HepG2 (cell line): ENCODE results near the gene TMEM269. TPM values are rescaled to one million over a fixed set of nuclear protein-coding genes. Genes with fewer than 3 reads are reported as not detected.

Experiments used
- ARID2 ChIP-seq: sonication (generic); formaldehyde crosslinking; IDR thresholded peaks from 2 replicates; pipeline ENCODE4 v1.8.1; 2022; ENCODE audit warnings: mild to moderate bottlenecking, missing genetic modification reagents, borderline replicate concordance
- HMGXB4 ChIP-seq, 2 experiments: sonication (generic) in 1 of 2; formaldehyde crosslinking in 1 of 2; IDR thresholded peaks; 2 replicates each; pipeline versions ENCODE4 v1.4.0 to v1.6.1; 2018 to 2020; ENCODE audit warnings: missing genetic modification reagents in 2 of 2, borderline replicate concordance in 1 of 2, low read depth in 1 of 2, mild to moderate bottlenecking in 1 of 2, missing biosample characterization in 1 of 2
- HNF4G ChIP-seq, 2 experiments: sonication (generic) in 1 of 2; formaldehyde crosslinking in 1 of 2; IDR thresholded peaks; 2 replicates each; pipeline versions ENCODE4 v1.4.0 to v1.6.1; 2011 to 2020; ENCODE audit warnings: borderline replicate concordance in 2 of 2, low read depth in 2 of 2, mild to moderate bottlenecking in 2 of 2, low read length in 1 of 2, missing genetic modification reagents in 1 of 2, moderate library complexity in 1 of 2
- HOXA5 ChIP-seq: sonication (generic); formaldehyde crosslinking; IDR thresholded peaks from 2 replicates; pipeline ENCODE4 v1.4.0; 2020; ENCODE audit warnings: missing genetic modification reagents
- POGZ ChIP-seq: sonication (generic); formaldehyde crosslinking; IDR thresholded peaks from 2 replicates; pipeline ENCODE4 v1.4.0; 2020; ENCODE audit warnings: mild to moderate bottlenecking, missing genetic modification reagents
- POLR2A ChIP-seq, 2 experiments: IDR thresholded peaks; 2 replicates each; pipeline ENCODE4 v1.6.1; 2011; ENCODE audit warnings: low read depth in 2 of 2, low read length in 2 of 2, mild to moderate bottlenecking in 1 of 2, moderate library complexity in 1 of 2; ENCODE audit not compliant: insufficient read depth in 1 of 2
- TGIF2 ChIP-seq: IDR thresholded peaks from 2 replicates; pipeline ENCODE4 v1.6.1; 2016; ENCODE audit warnings: control low read depth, missing compliant biosample characterization
- ZBTB10 ChIP-seq: sonication (generic); formaldehyde crosslinking; IDR thresholded peaks from 2 replicates; pipeline ENCODE4 v1.4.0; 2020; ENCODE audit warnings: missing genetic modification reagents, borderline replicate concordance
- ZEB1 ChIP-seq: IDR thresholded peaks from 2 replicates; pipeline ENCODE4 v1.6.1; 2012; ENCODE audit warnings: mild to moderate bottlenecking, low read depth, inconsistent platforms; ENCODE audit not compliant: insufficient replicate concordance
- ZFP91 ChIP-seq: sonication (generic); formaldehyde crosslinking; IDR thresholded peaks from 2 replicates; pipeline ENCODE4 v1.9.0; 2022; ENCODE audit warnings: missing genetic modification reagents, mild to moderate bottlenecking, borderline replicate concordance
- ZFX ChIP-seq: sonication (generic); formaldehyde crosslinking; IDR thresholded peaks from 2 replicates; pipeline ENCODE4 v1.4.0; 2020; ENCODE audit warnings: mild to moderate bottlenecking, low read depth, missing genetic modification reagents, moderate library complexity
- ZNF687 ChIP-seq: sonication (generic); formaldehyde crosslinking; IDR thresholded peaks from 2 replicates; pipeline ENCODE4 v1.5.1; 2020; ENCODE audit warnings: mild to moderate bottlenecking, missing genetic modification reagents, moderate library complexity
- ZNF800 ChIP-seq: sonication (generic); formaldehyde crosslinking; IDR thresholded peaks from 2 replicates; pipeline ENCODE4 v1.4.0; 2020; ENCODE audit warnings: missing genetic modification reagents
- polyA plus RNA-seq, 8 experiments: library from polyadenylated mRNA; depleted of rRNA in 3 of 8; stranded (reverse) in 7 of 8; unstranded in 1 of 8; fragments of >200 nt; fragmentation: Illumina TruSeq in 4 of 8; extraction: Trizol in 4 of 8; gene quantifications; 2 replicates each; pipeline versions ENCODE4 v1.2.1 to v1.2.3, GENCODE V29; 2011 to 2016; ENCODE audit warnings: low read depth in 4 of 8, missing spikeins in 1 of 8, mixed read lengths in 1 of 8; ENCODE audit not compliant: insufficient read depth in 1 of 8
- total RNA-seq, 5 experiments: library from RNA; depleted of rRNA; stranded (reverse); fragments of >200 nt; fragmentation: Illumina TruSeq; extraction: Trizol; gene quantifications; 2 replicates each; pipeline ENCODE4 v1.2.3, GENCODE V29; 2016; ENCODE audit warnings: low read depth in 1 of 5

Gene TMEM269
- total and polyA plus RNA-seq, 2 of the 13 experiments (the other 11 are each of a cell fraction or from before 2014, with no cell fraction given) = 0.15 to 0.21 TPM

GRCh38 chr1:42739753-42740700 is 44.8 kb upstream of the TMEM269 start, which contains the start of gene CLDN19 (continued):
- TF ChIP-seq ZNF800 (CRISPR knock-in tag) (0 out of 2 replicates have a peak, but pooled peaks have one; percentile 30), ZNF687 (CRISPR knock-in tag) (peak; percentile 74), POGZ (CRISPR knock-in tag) (peak; percentile 58), ZFX (CRISPR knock-in tag) (peak; percentile 84), ZBTB10 (CRISPR knock-in tag) (0 out of 2 replicates have a peak, but pooled peaks have one; percentile 7), HNF4G (IDR thresholded peaks at IDR 0.05; ENCODE audit: borderline replicate concordance, low read depth, low read length) (peak; percentile 76), HNF4G (CRISPR knock-in tag; IDR thresholded peaks at IDR 0.05; ENCODE audit: borderline replicate concordance, low read depth) (peak; percentile 59), TGIF2 (CRISPR knock-in tag) (0 out of 2 replicates have a peak, but pooled peaks have one; percentile 54), ARID2 (peak; percentile 60; the same call in 1 of the 2 replicates), POLR2A (IDR thresholded peaks at IDR 0.05; ENCODE audit: insufficient read depth in 1 of 2, low read depth in 2 of 2, low read length in 2 of 2) (peak in 1 of 2 experiments; percentile 60; a peak in 1 of 4 replicates), HOXA5 (no peak), HMGXB4 (CRISPR knock-in tag; IDR thresholded peaks at IDR 0.05; ENCODE audit: borderline replicate concordance in 1 of 2, low read depth in 1 of 2) (peak in 1 of 2 experiments; percentile 26; a peak in 1 of 4 replicates), ZFP91 (CRISPR knock-in tag) (peak; percentile 61), ZEB1 (peak; percentile 32)
